Upper lobe of left lung (tissue), 6 donors: ENCODE results near the gene L3MBTL3. TPM values are rescaled to one million over a fixed set of nuclear protein-coding genes. Genes with fewer than 3 reads are reported as not detected.

Source experiments
- ATAC-seq, 2 donors: fragments of 200-7000 bp; cut with Tn5 transposase; one replicate each; pipeline ENCODE4 v1.9.1; 2022; ENCODE audit warnings: mild to moderate bottlenecking in 2 of 2, moderate library complexity in 2 of 2; ENCODE audit not compliant: low FRiP score in 2 of 2
- DNase-seq, 2 donors: peaks; one replicate each; pipeline ENCODE4 v3.0.0-alpha.2; 2019 to 2020
- H3K27ac ChIP-seq, 4 donors: fragments of 200-600 bp; sonication (generic); one replicate each; pipeline ENCODE4 v1.5.1; 2016 to 2019
- H3K27me3 ChIP-seq, 4 donors: fragments of 200-600 bp; sonication (generic); one replicate each; pipeline ENCODE4 v1.5.1; 2017 to 2019
- H3K36me3 ChIP-seq, 4 donors: fragments of 200-600 bp; sonication (generic); one replicate each; pipeline ENCODE4 v1.5.1; 2016 to 2019
- H3K4me1 ChIP-seq, 4 donors: fragments of 200-600 bp; sonication (generic); one replicate each; pipeline ENCODE4 v1.5.1; 2018 to 2019
- H3K4me3 ChIP-seq, 4 donors: fragments of 200-600 bp; sonication (generic); one replicate each; pipeline ENCODE4 v1.5.1; 2017 to 2019; ENCODE audit warnings: mild to moderate bottlenecking in 2 of 4, moderate library complexity in 1 of 4
- H3K9me3 ChIP-seq, 4 donors: fragments of 200-600 bp; sonication (generic); one replicate each; pipeline ENCODE4 v1.5.1; 2018 to 2019
- CTCF ChIP-seq, 6 experiments: fragments of 450-650 bp in 4 of 6; fragments of 200-600 bp in 2 of 6; sonication (generic) in 2 of 6; IDR thresholded peaks; one replicate each; pipeline ENCODE4 v1.5.1; 2016 to 2019; ENCODE audit warnings: antibody characterized with exemption in 6 of 6
- EP300 ChIP-seq, 4 donors: sonication (generic); formaldehyde crosslinking; IDR thresholded peaks; one replicate each; pipeline ENCODE4 v1.5.1; 2017; ENCODE audit warnings: antibody characterized with exemption in 4 of 4, control low read depth in 2 of 4
- POLR2A ChIP-seq, 4 donors: fragments of 450-650 bp; IDR thresholded peaks; one replicate each; pipeline ENCODE4 v1.5.1; 2016 to 2017; ENCODE audit warnings: antibody characterized with exemption in 4 of 4, mild to moderate bottlenecking in 2 of 4
- POLR2AphosphoS5 ChIP-seq, 2 donors: sonication (generic); formaldehyde crosslinking; IDR thresholded peaks; one replicate each; pipeline ENCODE4 v1.5.1; 2017; ENCODE audit warnings: antibody characterized with exemption in 2 of 2
- WGBS, 2 donors: methylation state at CpG; one replicate each; pipeline ENCODE4 v1.1.5; 2017 to 2018; 5-methylcytosine and 5-hydroxymethylcytosine counted together
- total RNA-seq, 6 donors: library from RNA; depleted of rRNA in 4 of 6; stranded (reverse); fragments of >200 nt in 4 of 6; gene quantifications; one replicate each; pipeline versions ENCODE4 v1.1.0 to v1.2.1, GENCODE V29; 2016 to 2021
- donor health status: DM: no; HTN: no; CAD: no; lungs with moderate emphysema.
- donor health status: DM: no; HTN: yes; CAD: no; lungs with severe emphysema.

The L3MBTL3 gene
- total RNA-seq, 6 donors from 2014 or later: 3.2 to 9.3 (median 6.5) TPM

GRCh38 chr6:130012728-130013127, 5.7 kb upstream of the L3MBTL3 start:
- WGBS, 2 donors: 93 to 95% methylated on average over 4 of the region's 4 CpGs
- no peaks in the 10 kb centered on the region for H3K9me3 ChIP-seq
- DNase-seq (no peak), ATAC-seq (no peak)
- no peaks in the 10 kb centered on the region for H3K4me1 ChIP-seq
- no peak overlapping the region for H3K4me3 ChIP-seq
- H3K27ac ChIP-seq: no peak overlapping the region
- H3K36me3 ChIP-seq: no peaks in the 10 kb centered on the region
- TF ChIP-seq CTCF (IDR thresholded peaks at IDR 0.05) (no peak), EP300 (IDR thresholded peaks at IDR 0.05) (no peak), POLR2A (IDR thresholded peaks at IDR 0.05) (no peak), POLR2AphosphoS5 (IDR thresholded peaks at IDR 0.05) (no peak)
- H3K27me3 ChIP-seq: no peaks in the 10 kb centered on the region

- Histone ChIP-seq H3K9me3 (no peaks in the 10 kb centered on the region), H3K4me3 (peak overlapping the region; percentile 79 to 94 (median 86)), H3K4me1 (peaks cover 0 to 4% (median 4%) of the 10 kb centered on the region in 4 donors), H3K27ac (peak overlapping the region; percentile 58 to 89 (median 70)), H3K36me3 (no peaks in the 10 kb centered on the region), H3K27me3 (no peaks in the 10 kb centered on the region)
- DNase-seq (peak in 1 of 2 donors; percentile 89), ATAC-seq (peak in 1 of 2 donors; percentile 4)
- no peak for TF ChIP-seq POLR2AphosphoS5 (IDR thresholded peaks at IDR 0.05)
- TF ChIP-seq POLR2A (IDR thresholded peaks at IDR 0.05): peak in 1 of 4 donors; percentile 8
- no peak for TF ChIP-seq EP300 (IDR thresholded peaks at IDR 0.05)
- TF ChIP-seq CTCF (IDR thresholded peaks at IDR 0.05): no peak
- 1% methylated on average over 11 to 22 of the region's 54 CpGs for WGBS, 2 donors
These were observed 454 bp downstream of the L3MBTL3 start for GRCh38 chr6:130018744-130019325.

GRCh38 chr6:130019326-130020072, 1.1 kb downstream of the L3MBTL3 start:
- WGBS, 2 donors: 0 to 1% methylated on average over 47 to 60 of the region's 116 CpGs
- H3K36me3 ChIP-seq: no peaks in the 10 kb centered on the region
- no peaks in the 10 kb centered on the region for H3K27me3 ChIP-seq
- peak overlapping the region; percentile 84 to 94 (median 88) for H3K4me3 ChIP-seq
- TF ChIP-seq CTCF (IDR thresholded peaks at IDR 0.05) (no peak), EP300 (IDR thresholded peaks at IDR 0.05) (no peak), POLR2A (IDR thresholded peaks at IDR 0.05) (no peak), POLR2AphosphoS5 (IDR thresholded peaks at IDR 0.05) (no peak)
- DNase-seq (peak; percentile 28 to 88), ATAC-seq (peak in 1 of 2 donors; percentile 1)
- no peaks in the 10 kb centered on the region for H3K9me3 ChIP-seq
- peak overlapping the region; percentile 79 to 91 (median 88) for H3K27ac ChIP-seq
- peaks cover 0 to 4% (median 4%) of the 10 kb centered on the region in 4 donors for H3K4me1 ChIP-seq

GRCh38 chr6:130020073-130020906, 1.9 kb downstream of the L3MBTL3 start:
- Histone ChIP-seq H3K36me3 (no peaks in the 10 kb centered on the region), H3K4me1 (peaks cover 0 to 4% (median 4%) of the 10 kb centered on the region in 4 donors), H3K27ac (peak overlapping the region; percentile 79 to 91 (median 88)), H3K27me3 (no peaks in the 10 kb centered on the region), H3K9me3 (no peaks in the 10 kb centered on the region), H3K4me3 (peak overlapping the region; percentile 83 to 94 (median 86))
- TF ChIP-seq POLR2A (IDR thresholded peaks at IDR 0.05) (no peak), CTCF (IDR thresholded peaks at IDR 0.05) (no peak), POLR2AphosphoS5 (IDR thresholded peaks at IDR 0.05) (no peak), EP300 (IDR thresholded peaks at IDR 0.05) (no peak)
- 0% methylated on average over 54 to 74 of the region's 84 CpGs for WGBS, 2 donors
- DNase-seq (peak; percentile 44 to 92), ATAC-seq (peak in 1 of 2 donors; percentile 63)
